Right lobe of liver (tissue), 4 donors: ENCODE measurements around the gene SMCO2.
A peak's percentile ranks its signal among the peaks of the same experiment; 100 is the strongest.

Experiments
- POLR2A ChIP-seq: fragments of 450-650 bp; IDR thresholded peaks from one replicate; pipeline ENCODE4 v1.6.1; 2017; ENCODE audit warnings: antibody characterized with exemption, mild to moderate bottlenecking
- TF ChIP-seq, protein P1 (sequence below), 4 donors: fragments of 200-600 bp in 3 of 4; fragments of 450-650 bp in 1 of 4; IDR thresholded peaks; one replicate each; pipeline versions ENCODE4 v1.5.1 to v1.8.0; 2016 to 2022; ENCODE audit warnings: antibody characterized with exemption in 4 of 4, mild to moderate bottlenecking in 2 of 4
- donor health status: DM: no; HTN: no; CAD: no.
- donor health status: DM: no; HTN: no; CAD: no.
- donor health status: DM: no; HTN: yes; CAD: no.

DNA sequence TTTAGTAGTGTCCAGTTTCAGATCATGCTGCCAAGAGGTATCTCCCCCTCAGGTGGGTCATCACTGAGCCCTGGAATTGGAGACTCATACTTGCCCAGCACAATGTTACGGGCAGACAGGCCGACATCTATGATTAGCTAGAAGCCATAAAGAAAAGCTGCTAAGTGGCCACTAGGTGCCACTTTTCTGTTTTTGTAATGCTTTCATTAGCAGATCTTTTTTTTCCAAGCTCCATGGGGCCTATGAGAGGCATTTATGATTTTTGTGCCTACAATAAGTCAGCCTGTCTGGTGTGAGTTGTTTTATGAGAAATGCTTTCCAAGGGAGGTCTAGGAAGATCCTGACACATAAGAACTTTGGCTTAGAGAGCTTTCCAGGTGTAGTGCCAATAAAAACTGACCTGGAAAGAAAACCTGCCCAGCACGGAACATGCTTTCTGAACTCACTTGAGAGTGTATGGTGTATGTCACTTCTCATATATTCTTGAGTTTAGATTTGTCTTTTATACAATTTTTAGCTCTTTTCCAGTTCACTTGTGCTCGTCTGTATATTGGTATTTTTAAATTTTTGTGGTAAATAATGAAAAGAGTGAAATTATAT is 21.8 kb upstream of the SMCO2 start:
- no peak for TF ChIP-seq POLR2A
- TF ChIP-seq, protein P1, sequence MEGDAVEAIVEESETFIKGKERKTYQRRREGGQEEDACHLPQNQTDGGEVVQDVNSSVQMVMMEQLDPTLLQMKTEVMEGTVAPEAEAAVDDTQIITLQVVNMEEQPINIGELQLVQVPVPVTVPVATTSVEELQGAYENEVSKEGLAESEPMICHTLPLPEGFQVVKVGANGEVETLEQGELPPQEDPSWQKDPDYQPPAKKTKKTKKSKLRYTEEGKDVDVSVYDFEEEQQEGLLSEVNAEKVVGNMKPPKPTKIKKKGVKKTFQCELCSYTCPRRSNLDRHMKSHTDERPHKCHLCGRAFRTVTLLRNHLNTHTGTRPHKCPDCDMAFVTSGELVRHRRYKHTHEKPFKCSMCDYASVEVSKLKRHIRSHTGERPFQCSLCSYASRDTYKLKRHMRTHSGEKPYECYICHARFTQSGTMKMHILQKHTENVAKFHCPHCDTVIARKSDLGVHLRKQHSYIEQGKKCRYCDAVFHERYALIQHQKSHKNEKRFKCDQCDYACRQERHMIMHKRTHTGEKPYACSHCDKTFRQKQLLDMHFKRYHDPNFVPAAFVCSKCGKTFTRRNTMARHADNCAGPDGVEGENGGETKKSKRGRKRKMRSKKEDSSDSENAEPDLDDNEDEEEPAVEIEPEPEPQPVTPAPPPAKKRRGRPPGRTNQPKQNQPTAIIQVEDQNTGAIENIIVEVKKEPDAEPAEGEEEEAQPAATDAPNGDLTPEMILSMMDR (IDR thresholded peaks at IDR 0.05): peak; percentile 50 to 68 (median 63)
